DOHH2 (cell line): ENCODE data around the gene DNAAF5.

Experiments
- H3F3A ChIP-seq: fragments of 200-600 bp; sonication (generic), shearing (Covaris generic); 2 replicates; pipeline ENCODE4 v1.6.0; 2016; ENCODE audit warnings: antibody characterized with exemption, mild to moderate bottlenecking; ENCODE audit not compliant: control insufficient read depth, insufficient read depth
- H3K27ac ChIP-seq: fragments of 200-600 bp; sonication (generic); 2 replicates; pipeline ENCODE4 v1.5.1; 2014; ENCODE audit warnings: low read depth, mild to moderate bottlenecking, low read length, moderate library complexity
- H3K27me3 ChIP-seq: fragments of 200-600 bp; sonication (generic); 2 replicates; pipeline ENCODE4 v1.6.1; 2014; ENCODE audit warnings: mild to moderate bottlenecking, low read length, mixed read lengths; ENCODE audit not compliant: control insufficient read depth
- H3K36me3 ChIP-seq: fragments of 200-600 bp; sonication (generic); 2 replicates; pipeline ENCODE4 v1.6.1; 2014; ENCODE audit warnings: mild to moderate bottlenecking, low read length, moderate library complexity, mixed read lengths; ENCODE audit not compliant: control insufficient read depth
- H3K4me1 ChIP-seq: fragments of 200-600 bp; sonication (generic); 2 replicates; pipeline ENCODE4 v1.6.1; 2014; ENCODE audit warnings: mild to moderate bottlenecking, low read length, mixed read lengths; ENCODE audit not compliant: control insufficient read depth
- H3K4me2 ChIP-seq: fragments of 200-600 bp; sonication (generic); 2 replicates; pipeline ENCODE4 v1.6.0; 2014; ENCODE audit warnings: mild to moderate bottlenecking, low read length, moderate library complexity
- H3K4me3 ChIP-seq: fragments of 200-600 bp; sonication (generic); 2 replicates; pipeline ENCODE4 v1.5.1; 2014; ENCODE audit warnings: mild to moderate bottlenecking, low read length, mixed read lengths
- H3K79me2 ChIP-seq: fragments of 200-600 bp; sonication (generic); 2 replicates; pipeline ENCODE4 v1.6.1; 2014; ENCODE audit warnings: mild to moderate bottlenecking, low read length, mixed read lengths; ENCODE audit not compliant: control insufficient read depth
- H3K9me2 ChIP-seq: fragments of 200-600 bp; sonication (generic); replicated peaks from 2 replicates; pipeline ENCODE4 v1.6.1; 2014; ENCODE audit warnings: mild to moderate bottlenecking, low read length, mixed read lengths; ENCODE audit not compliant: control insufficient read depth
- H3K9me3 ChIP-seq: fragments of 200-600 bp; sonication (generic); 2 replicates; pipeline ENCODE4 v1.6.1; 2014; ENCODE audit warnings: antibody characterized with exemption, low read length, mixed read lengths; ENCODE audit not compliant: control insufficient read depth, insufficient read depth
- H4K20me1 ChIP-seq: fragments of 200-600 bp; sonication (generic); 2 replicates; pipeline ENCODE4 v1.6.0; 2014; ENCODE audit warnings: low read depth, mild to moderate bottlenecking, antibody characterized with exemption, low read length, moderate library complexity; ENCODE audit not compliant: control insufficient read depth, insufficient read depth
- EZH2phosphoT487 ChIP-seq: fragments of 200-600 bp; sonication (generic); IDR thresholded peaks from 2 replicates; pipeline ENCODE4 v1.6.1; 2017; ENCODE audit warnings: borderline replicate concordance, mild to moderate bottlenecking, antibody characterized with exemption, low read length, moderate library complexity, mixed read lengths
- TF ChIP-seq, protein P1 (sequence below): fragments of 200-600 bp; sonication (generic); IDR thresholded peaks from one replicate; pipeline ENCODE4 v1.5.1; 2014; ENCODE audit warnings: antibody characterized with exemption, mild to moderate bottlenecking, low read depth, low read length; ENCODE audit not compliant: poor library complexity, severe bottlenecking

DNAAF5 gene

DNA sequence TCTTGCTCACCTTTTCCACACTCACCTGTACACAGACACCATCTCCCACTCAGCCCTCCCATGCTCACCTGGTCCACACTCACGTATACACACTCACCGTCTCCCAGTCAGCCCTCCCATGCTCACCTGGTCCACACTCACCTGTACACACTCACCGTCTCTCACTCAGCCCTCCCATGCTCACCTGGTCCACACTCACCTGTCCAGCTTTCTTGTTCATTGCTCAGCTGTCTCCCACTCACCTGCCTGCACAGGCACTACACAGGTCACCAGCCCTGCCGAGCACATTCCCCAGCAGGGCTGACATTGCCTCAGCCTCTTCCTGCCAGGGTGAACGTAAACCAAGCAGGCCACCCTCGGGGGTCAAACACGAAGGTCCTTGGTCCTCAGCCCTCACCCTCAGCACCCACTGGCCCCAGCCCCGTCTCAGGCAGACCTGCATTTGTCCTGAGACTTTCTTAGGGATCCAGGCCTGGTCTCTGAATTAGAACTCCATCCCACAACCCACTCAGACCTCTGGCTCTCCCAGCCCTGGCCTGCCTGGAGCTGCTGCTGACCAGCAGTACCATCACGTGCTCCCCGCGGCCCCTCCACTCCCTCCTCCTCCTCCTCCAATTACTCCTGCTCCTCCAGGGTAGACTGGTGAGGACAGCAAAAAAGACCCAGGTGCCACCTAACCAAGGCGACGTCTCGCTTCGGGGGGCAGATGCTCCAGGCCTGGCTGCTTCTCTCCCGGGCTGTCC, 12.8 kb upstream of the DNAAF5 start:
- Histone ChIP-seq H3K9me2 (no peaks in the 10 kb centered on the region), H3K27ac (no peak overlapping the region), H3K9me3 (no peaks in the 10 kb centered on the region), H3K79me2 (peaks cover 52% of the 10 kb centered on the region), H3K4me2 (no peak overlapping the region), H3K4me3 (no peak overlapping the region), H4K20me1 (no peaks in the 10 kb centered on the region), H3K27me3 (no peaks in the 10 kb centered on the region), H3K36me3 (peaks cover 29% of the 10 kb centered on the region), H3K4me1 (no peaks in the 10 kb centered on the region), H3F3A (no peaks in the 10 kb centered on the region)
- TF ChIP-seq, protein P1, sequence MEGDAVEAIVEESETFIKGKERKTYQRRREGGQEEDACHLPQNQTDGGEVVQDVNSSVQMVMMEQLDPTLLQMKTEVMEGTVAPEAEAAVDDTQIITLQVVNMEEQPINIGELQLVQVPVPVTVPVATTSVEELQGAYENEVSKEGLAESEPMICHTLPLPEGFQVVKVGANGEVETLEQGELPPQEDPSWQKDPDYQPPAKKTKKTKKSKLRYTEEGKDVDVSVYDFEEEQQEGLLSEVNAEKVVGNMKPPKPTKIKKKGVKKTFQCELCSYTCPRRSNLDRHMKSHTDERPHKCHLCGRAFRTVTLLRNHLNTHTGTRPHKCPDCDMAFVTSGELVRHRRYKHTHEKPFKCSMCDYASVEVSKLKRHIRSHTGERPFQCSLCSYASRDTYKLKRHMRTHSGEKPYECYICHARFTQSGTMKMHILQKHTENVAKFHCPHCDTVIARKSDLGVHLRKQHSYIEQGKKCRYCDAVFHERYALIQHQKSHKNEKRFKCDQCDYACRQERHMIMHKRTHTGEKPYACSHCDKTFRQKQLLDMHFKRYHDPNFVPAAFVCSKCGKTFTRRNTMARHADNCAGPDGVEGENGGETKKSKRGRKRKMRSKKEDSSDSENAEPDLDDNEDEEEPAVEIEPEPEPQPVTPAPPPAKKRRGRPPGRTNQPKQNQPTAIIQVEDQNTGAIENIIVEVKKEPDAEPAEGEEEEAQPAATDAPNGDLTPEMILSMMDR: no peak
- no peak for TF ChIP-seq EZH2phosphoT487

DNA sequence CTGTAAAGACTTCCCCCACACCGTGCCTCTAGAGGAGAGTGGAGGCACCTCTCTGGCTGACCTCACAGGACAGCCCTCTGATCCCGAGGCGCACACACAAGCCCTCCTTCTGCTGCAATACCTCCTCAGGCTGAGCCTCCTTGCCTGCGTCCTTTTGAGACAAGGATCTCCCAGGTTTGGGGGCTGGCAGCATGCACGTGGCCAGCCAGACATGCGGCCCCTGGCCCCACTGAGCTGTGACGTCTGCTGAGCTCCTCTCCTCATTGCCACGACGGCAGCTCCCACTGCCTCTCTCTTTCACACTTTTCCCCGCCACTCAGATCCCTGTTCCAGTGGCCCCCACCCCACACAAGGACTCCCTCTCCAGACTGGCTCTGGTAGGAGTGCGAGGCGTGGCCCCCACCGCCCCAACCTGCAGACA, 12.2 kb upstream of the DNAAF5 start:
- Histone ChIP-seq H3K4me1 (no peaks in the 10 kb centered on the region), H3K9me2 (no peaks in the 10 kb centered on the region), H3K4me3 (no peak overlapping the region), H4K20me1 (no peaks in the 10 kb centered on the region), H3K4me2 (no peak overlapping the region), H3K79me2 (peaks cover 58% of the 10 kb centered on the region), H3K27me3 (no peaks in the 10 kb centered on the region), H3F3A (no peaks in the 10 kb centered on the region), H3K9me3 (no peaks in the 10 kb centered on the region), H3K27ac (no peak overlapping the region), H3K36me3 (peaks cover 29% of the 10 kb centered on the region)
- TF ChIP-seq, protein P1: no peak
- TF ChIP-seq EZH2phosphoT487: no peak

DNA sequence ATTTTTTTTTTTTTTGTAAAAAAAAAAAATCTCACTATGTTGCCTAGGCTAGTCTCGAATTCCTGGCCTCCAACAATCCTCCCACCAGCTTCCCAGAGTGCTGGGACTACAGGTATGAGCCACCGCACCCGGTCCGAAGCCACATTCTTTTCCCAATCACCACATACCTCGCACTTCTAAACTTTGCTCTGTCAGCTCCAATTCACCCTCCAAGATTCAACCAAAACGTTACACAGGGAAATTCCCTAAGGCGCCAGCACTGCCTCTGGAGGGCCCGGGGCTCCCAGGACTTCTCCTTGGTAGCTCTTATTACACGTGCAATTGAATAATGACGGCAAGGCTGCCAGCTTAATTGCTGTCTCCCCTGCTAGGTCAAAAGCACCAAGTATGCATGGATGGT, 10.3 kb upstream of the DNAAF5 start:
- no peaks in the 10 kb centered on the region for H4K20me1 ChIP-seq
- H3K4me1 ChIP-seq: no peaks in the 10 kb centered on the region
- peaks cover 68% of the 10 kb centered on the region for H3K79me2 ChIP-seq
- no peak overlapping the region for H3K27ac ChIP-seq
- no peaks in the 10 kb centered on the region for H3K9me2 ChIP-seq
- H3K9me3 ChIP-seq: no peaks in the 10 kb centered on the region
- no peak overlapping the region for H3K4me3 ChIP-seq
- H3K4me2 ChIP-seq: no peak overlapping the region
- H3K36me3 ChIP-seq: peaks cover 20% of the 10 kb centered on the region
- TF ChIP-seq, protein P1: no peak
- no peak for TF ChIP-seq EZH2phosphoT487
- no peaks in the 10 kb centered on the region for H3F3A ChIP-seq
- no peaks in the 10 kb centered on the region for H3K27me3 ChIP-seq
